IPS-18a (cell line): ENCODE data around the gene ALLC.

Experiments
- H3K27ac ChIP-seq: one replicate; pipeline ENCODE4 v1.5.1; 2013; ENCODE audit warnings: low read length
- H3K27me3 ChIP-seq: one replicate; pipeline ENCODE4 v1.6.1; 2013; ENCODE audit warnings: mild to moderate bottlenecking, low read length; ENCODE audit not compliant: control insufficient read depth, insufficient read depth
- H3K36me3 ChIP-seq: one replicate; pipeline ENCODE4 v1.6.1; 2013; ENCODE audit warnings: low read depth, low read length; ENCODE audit not compliant: control insufficient read depth
- H3K4me1 ChIP-seq: one replicate; pipeline ENCODE4 v1.6.1; 2013; ENCODE audit warnings: low read depth, low read length; ENCODE audit not compliant: control insufficient read depth
- H3K4me3 ChIP-seq: one replicate; pipeline ENCODE4 v1.5.1; 2013; ENCODE audit warnings: low read length
- H3K9ac ChIP-seq: one replicate; pipeline ENCODE4 v1.6.1; 2013; ENCODE audit warnings: mild to moderate bottlenecking, low read length, moderate library complexity
- H3K9me3 ChIP-seq: one replicate; pipeline ENCODE4 v1.6.1; 2013; ENCODE audit warnings: low read depth, low read length; ENCODE audit not compliant: control insufficient read depth

ALLC gene

DNA sequence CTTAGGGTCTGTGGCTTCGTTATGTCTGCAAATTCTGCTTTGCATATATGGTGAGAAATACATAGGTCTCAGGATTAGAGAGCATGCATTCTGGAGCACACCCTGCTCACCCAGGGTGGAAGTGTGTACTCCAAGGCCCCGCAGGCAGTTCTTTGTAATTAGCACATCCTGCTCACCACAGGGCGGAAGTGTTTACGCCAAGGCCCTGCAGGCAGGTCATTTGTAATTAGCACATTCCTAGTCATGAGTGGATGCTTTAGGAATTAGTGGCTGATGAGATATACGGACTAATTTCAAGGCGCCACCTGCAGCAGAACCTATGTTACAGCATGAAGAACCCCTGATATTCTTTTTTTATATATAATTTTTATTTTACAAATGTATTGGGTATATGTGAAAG, 4.2 kb downstream of the ALLC start:
- Histone ChIP-seq H3K4me3 (no peak overlapping the region), H3K9me3 (no peaks in the 10 kb centered on the region), H3K27me3 (no peaks in the 10 kb centered on the region), H3K4me1 (peaks cover 10% of the 10 kb centered on the region), H3K27ac (no peak overlapping the region), H3K9ac (no peak overlapping the region), H3K36me3 (no peaks in the 10 kb centered on the region)

- Histone ChIP-seq H3K36me3 (no peaks in the 10 kb centered on the region), H3K4me3 (no peak overlapping the region), H3K27me3 (no peaks in the 10 kb centered on the region), H3K4me1 (peaks cover 4% of the 10 kb centered on the region), H3K9ac (no peak overlapping the region), H3K9me3 (no peaks in the 10 kb centered on the region), H3K27ac (no peak overlapping the region)
These were observed 6.1 kb downstream of the ALLC start for GRCh38 chr2:3664118-3664517.

DNA sequence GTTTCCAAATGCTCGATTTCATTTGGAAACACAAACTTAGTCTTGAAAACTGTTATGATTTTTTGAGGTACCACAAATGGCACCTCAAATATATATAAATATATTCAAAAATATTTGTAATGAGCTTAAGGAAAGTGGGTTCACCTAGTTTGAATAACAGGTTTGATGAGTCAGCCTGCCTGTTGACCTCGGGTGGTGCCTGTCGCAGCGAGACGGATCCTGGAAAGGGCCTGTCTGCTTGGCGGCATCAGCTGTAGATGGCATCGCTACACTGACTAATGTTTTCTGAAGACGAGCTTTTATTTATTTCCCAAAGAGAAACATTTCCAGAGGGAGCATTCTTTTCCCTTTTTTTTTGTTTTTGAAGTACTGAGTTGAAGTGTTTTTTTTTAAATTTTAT, 6.9 kb downstream of the ALLC start:
- Histone ChIP-seq H3K9ac (no peak overlapping the region), H3K9me3 (no peaks in the 10 kb centered on the region), H3K36me3 (no peaks in the 10 kb centered on the region), H3K4me1 (no peaks in the 10 kb centered on the region), H3K27me3 (no peaks in the 10 kb centered on the region), H3K27ac (no peak overlapping the region), H3K4me3 (no peak overlapping the region)

DNA sequence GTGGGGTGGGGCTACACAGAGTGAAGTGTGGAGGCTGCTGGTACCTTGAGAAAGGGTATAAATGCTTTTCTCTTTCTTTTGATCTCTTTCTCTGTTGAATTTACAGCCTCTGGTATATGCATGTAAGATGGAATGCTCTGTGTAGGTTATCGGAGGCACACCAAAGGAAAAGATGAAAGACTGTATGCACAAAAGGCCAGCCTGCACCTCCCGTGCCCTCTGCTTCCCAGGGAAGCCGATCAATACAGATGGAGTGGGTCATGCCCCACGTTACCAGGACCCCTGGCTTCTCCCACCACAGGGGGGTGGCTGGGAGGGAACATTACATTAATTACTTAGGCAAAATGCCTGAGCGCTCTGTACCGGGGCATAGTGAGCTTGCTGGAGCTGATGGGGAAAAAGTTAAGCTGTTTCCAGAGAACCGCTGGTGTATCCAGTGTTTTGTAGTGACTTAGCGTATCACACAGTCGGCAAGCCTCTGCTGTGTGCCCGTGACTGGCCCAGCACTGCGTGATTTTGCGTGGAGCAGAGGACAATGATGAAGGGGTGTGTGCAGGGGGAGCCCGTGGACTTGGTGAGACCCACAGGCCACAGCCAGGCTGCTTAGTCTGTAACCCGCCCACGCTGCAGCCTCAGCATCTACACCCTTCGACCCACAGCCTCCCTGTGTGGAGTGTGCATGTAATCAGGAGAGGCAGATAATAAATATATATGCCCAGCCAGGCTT, 8.0 kb downstream of the ALLC start:
- Histone ChIP-seq H3K4me1 (no peaks in the 10 kb centered on the region), H3K27me3 (no peaks in the 10 kb centered on the region), H3K27ac (no peak overlapping the region), H3K9ac (no peak overlapping the region), H3K9me3 (no peaks in the 10 kb centered on the region), H3K4me3 (no peak overlapping the region), H3K36me3 (no peaks in the 10 kb centered on the region)

DNA sequence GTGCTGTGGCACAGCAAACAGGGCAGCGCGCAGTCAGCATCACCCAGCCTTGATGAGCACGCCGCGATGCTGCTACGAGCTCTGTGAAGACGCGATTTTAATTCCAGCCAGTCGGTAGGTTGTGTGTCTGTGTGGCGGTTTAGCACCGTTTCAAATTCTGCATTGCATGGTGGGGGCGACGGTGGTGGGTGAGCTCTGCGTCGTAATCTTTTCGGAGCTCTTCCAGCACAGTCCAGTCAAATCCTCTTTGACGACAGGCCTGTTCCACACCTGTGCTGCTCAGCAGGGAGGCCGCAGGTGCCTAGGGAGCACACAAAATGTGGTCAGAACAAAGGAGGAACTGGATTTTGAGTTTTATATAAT, 8.6 kb downstream of the ALLC start:
- Histone ChIP-seq H3K9me3 (no peaks in the 10 kb centered on the region), H3K36me3 (no peaks in the 10 kb centered on the region), H3K27me3 (no peaks in the 10 kb centered on the region), H3K4me1 (no peaks in the 10 kb centered on the region), H3K9ac (no peak overlapping the region), H3K27ac (no peak overlapping the region), H3K4me3 (no peak overlapping the region)

- Histone ChIP-seq H3K4me3 (no peak overlapping the region), H3K9me3 (no peaks in the 10 kb centered on the region), H3K27me3 (no peaks in the 10 kb centered on the region), H3K4me1 (no peaks in the 10 kb centered on the region), H3K9ac (no peak overlapping the region), H3K36me3 (no peaks in the 10 kb centered on the region), H3K27ac (no peak overlapping the region)
These were observed 9.2 kb downstream of the ALLC start for GRCh38 chr2:3667151-3667631.

DNA sequence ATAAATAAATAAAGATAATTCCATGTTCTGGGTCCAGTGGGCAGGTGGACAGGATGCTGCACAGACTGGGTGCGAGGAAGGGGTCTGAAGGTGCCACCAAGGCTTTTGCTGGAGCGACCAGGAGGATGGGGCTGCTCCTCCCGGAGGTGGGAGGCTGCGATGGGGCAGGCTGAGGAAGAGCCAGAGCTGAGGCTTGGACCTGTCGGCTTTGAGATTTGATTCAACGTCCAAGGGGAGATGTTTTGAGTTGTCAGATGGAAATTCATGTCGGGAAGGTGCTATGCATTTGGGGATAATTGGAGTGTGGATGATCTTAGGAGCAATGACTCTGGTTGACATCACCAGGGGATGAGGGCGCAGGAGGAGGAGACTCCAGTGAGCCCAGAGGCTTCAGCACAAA, 11.7 kb downstream of the ALLC start:
- Histone ChIP-seq H3K27me3 (no peaks in the 10 kb centered on the region), H3K9me3 (no peaks in the 10 kb centered on the region), H3K27ac (no peak overlapping the region), H3K4me1 (no peaks in the 10 kb centered on the region), H3K36me3 (no peaks in the 10 kb centered on the region), H3K4me3 (no peak overlapping the region), H3K9ac (no peak overlapping the region)

DNA sequence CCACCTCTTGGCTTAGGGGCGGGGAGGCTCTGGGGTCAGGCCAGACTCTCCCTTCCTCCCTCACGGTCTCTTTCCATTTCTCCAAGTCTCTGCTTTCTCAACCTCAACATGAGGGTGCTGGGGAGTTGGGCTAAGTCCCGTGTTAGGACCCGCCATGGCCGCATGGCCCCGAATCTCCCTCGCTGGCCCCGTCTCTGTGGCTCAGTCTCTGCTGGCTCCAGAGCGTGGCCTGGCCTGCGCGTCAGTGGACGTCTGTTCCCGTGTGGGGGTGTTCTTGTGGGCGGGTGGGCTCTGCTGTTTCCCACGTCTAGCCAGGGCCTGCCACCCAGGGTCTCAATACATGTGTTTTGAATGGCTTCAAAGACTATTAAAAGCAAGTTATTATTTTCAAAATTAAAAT, 12.4 kb downstream of the ALLC start:
- Histone ChIP-seq H3K9me3 (no peaks in the 10 kb centered on the region), H3K9ac (no peak overlapping the region), H3K27ac (no peak overlapping the region), H3K36me3 (no peaks in the 10 kb centered on the region), H3K4me3 (no peak overlapping the region), H3K4me1 (no peaks in the 10 kb centered on the region), H3K27me3 (no peaks in the 10 kb centered on the region)

DNA sequence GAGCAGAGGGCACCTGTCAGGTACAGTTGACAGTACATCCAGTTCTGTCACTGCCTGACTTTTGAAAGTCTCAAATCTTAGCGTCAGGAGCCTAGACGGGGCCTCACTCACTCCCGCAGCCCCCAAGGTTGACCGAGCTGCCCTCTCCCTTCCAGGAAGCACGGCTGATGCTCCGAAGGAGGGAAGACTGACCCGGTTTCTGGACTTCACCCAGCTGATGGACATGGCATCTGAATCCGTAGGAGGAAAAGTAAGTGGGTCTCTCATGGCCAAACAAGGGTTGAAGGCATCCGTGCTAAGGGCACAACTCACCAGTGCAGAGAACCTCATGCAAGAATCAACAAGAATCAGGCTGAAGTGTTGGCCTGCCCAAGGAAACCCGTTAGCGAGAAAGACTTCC, 12.9 kb downstream of the ALLC start:
- Histone ChIP-seq H3K9ac (no peak overlapping the region), H3K4me3 (no peak overlapping the region), H3K27ac (no peak overlapping the region), H3K4me1 (no peaks in the 10 kb centered on the region), H3K27me3 (no peaks in the 10 kb centered on the region), H3K9me3 (no peaks in the 10 kb centered on the region), H3K36me3 (no peaks in the 10 kb centered on the region)

- H3K9me3 ChIP-seq, result no peaks in the 10 kb centered on the region
- no peaks in the 10 kb centered on the region for H3K36me3 ChIP-seq
- H3K27me3 ChIP-seq, result no peaks in the 10 kb centered on the region
- H3K4me1 ChIP-seq, result no peaks in the 10 kb centered on the region
- no peak overlapping the region for H3K4me3 ChIP-seq
- H3K27ac ChIP-seq, result no peak overlapping the region
- no peak overlapping the region for H3K9ac ChIP-seq
These were observed 15.1 kb downstream of the ALLC start for GRCh38 chr2:3672861-3673678.

- Histone ChIP-seq H3K36me3 (no peaks in the 10 kb centered on the region), H3K9ac (no peak overlapping the region), H3K4me3 (no peak overlapping the region), H3K27ac (no peak overlapping the region), H3K4me1 (no peaks in the 10 kb centered on the region), H3K27me3 (no peaks in the 10 kb centered on the region), H3K9me3 (no peaks in the 10 kb centered on the region)
These were observed 16.3 kb downstream of the ALLC start for GRCh38 chr2:3674066-3674845.
